Measurements from ENCODE around the gene RNF169. TPM values are rescaled to one million over a fixed set of nuclear protein-coding genes. Genes with fewer than 3 reads are reported as not detected.
"Not testable (repeated sequence)": the region's sequence is repeated elsewhere in the genome, so short reads cannot be mapped to it uniquely, and the experiment has no call there.

The RNF169 gene
- total RNA-seq, 1 donor from 2014 or later, result 28.7 TPM

GRCh38 chr11:74726547-74727182, 22.0 kb upstream of the RNF169 start:
- peak; percentile 97 for DNase-seq

GRCh38 chr11:74729397-74729796, 19.3 kb upstream of the RNF169 start:
- no peak for DNase-seq

GRCh38 chr11:74730571-74731260, 17.9 kb upstream of the RNF169 start:
- no peak for DNase-seq

GRCh38 chr11:74731301-74732094, 17.2 kb upstream of the RNF169 start, which contains the start of gene CHRDL2:
Gene CHRDL2, minus strand, starts transcription at chr11:74731426. Its CDS starts 538 bp downstream, at chr11:74730888.
- DNase-seq, result peak; percentile 63

- peak; percentile 69 for DNase-seq
Observed at GRCh38 chr11:74734559-74734925, 14.1 kb upstream of the RNF169 start.

- no peak for DNase-seq
Observed at GRCh38 chr11:74735365-74735928, 13.2 kb upstream of the RNF169 start.

GRCh38 chr11:74736031-74736430, 12.6 kb upstream of the RNF169 start:
- DNase-seq, result no peak

GRCh38 chr11:74739546-74740270, 8.9 kb upstream of the RNF169 start:
- DNase-seq, result peak; percentile 81

GRCh38 chr11:74742070-74742469, 6.6 kb upstream of the RNF169 start:
- no peak for DNase-seq

GRCh38 chr11:74743640-74744039, 5.0 kb upstream of the RNF169 start:
- DNase-seq, result no peak

- DNase-seq, result no peak
Observed at GRCh38 chr11:74744277-74744676, 4.4 kb upstream of the RNF169 start.

- DNase-seq, result no peak
Observed at GRCh38 chr11:74746868-74747267, 1.8 kb upstream of the RNF169 start.

- DNase-seq, result peak; percentile 65
Observed at GRCh38 chr11:74749127-74749964, 697 bp downstream of the RNF169 start.

GRCh38 chr11:74749965-74750296, 1.3 kb downstream of the RNF169 start:
- no peak for DNase-seq

- DNase-seq, result not testable (repeated sequence)
Observed at GRCh38 chr11:74750598-74750997, 1.9 kb downstream of the RNF169 start.

- DNase-seq, result no peak
Observed at GRCh38 chr11:74751303-74751702, 2.7 kb downstream of the RNF169 start.

- DNase-seq, result no peak
Observed at GRCh38 chr11:74754507-74755252, 6.0 kb downstream of the RNF169 start.

- DNase-seq, result no peak
Observed at GRCh38 chr11:74755395-74755995, 6.8 kb downstream of the RNF169 start.

- no peak for DNase-seq
Observed at GRCh38 chr11:74756571-74756970, 7.9 kb downstream of the RNF169 start.

GRCh38 chr11:74766905-74767304, 18.3 kb downstream of the RNF169 start:
- DNase-seq, result no peak

Measured in tongue (tissue), 2 donors.